Cardiac septum (tissue), 1 donor: Measurements from ENCODE around the gene FBXL22. TPM values are rescaled to one million over a fixed set of nuclear protein-coding genes. Genes with fewer than 3 reads are reported as not detected.
"Not testable (repeated sequence)": the region's sequence is repeated elsewhere in the genome, so short reads cannot be mapped to it uniquely, and the experiment has no call there.

Experiments used
- DNase-seq: peaks from one replicate; pipeline ENCODE4 v3.0.0-alpha.2; 2020; ENCODE audit warnings: low spot score
- intact Hi-C: fragments of 100-400 bp; cut with DNase I; formaldehyde crosslinking; loops from one replicate; pipeline ENCODE4 v1.14.0; 2022
- total RNA-seq: library from RNA; stranded (reverse); fragmentation: NEBNext Ultra II Directional; extraction: Animal tissue kit (Norgen Biotek cat#: 25700); gene quantifications from one replicate; pipeline ENCODE4 v1.2.1, GENCODE V29; 2021
- donor health status: DM: no; HTN: no; CAD: no.

The FBXL22 gene
- total RNA-seq, 1 donor from 2014 or later: 23.1 TPM

GRCh38 chr15:63606308-63606707 lies 9.1 kb downstream of the FBXL22 start:
- intact Hi-C loops: loop anchor here (10.0 kb wide), 1 partner anchor 312 kb away; no protein-coding TSS in a partner anchor
- DNase-seq: no peak

- DNase-seq: no peak
- intact Hi-C loops: loop anchor here (10.0 kb wide), 1 partner anchor 314 kb away; no protein-coding TSS in a partner anchor
These were observed 11.8 kb downstream of the FBXL22 start for GRCh38 chr15:63608989-63609388.

GRCh38 chr15:63609448-63609847 lies 12.3 kb downstream of the FBXL22 start:
- DNase-seq: no peak
- intact Hi-C loops: loop anchor here (10.0 kb wide), 1 partner anchor 315 kb away; no protein-coding TSS in a partner anchor

- DNase-seq: no peak
- intact Hi-C loops: no loop called here
These were observed 13.1 kb downstream of the FBXL22 start for GRCh38 chr15:63610209-63610841.

- intact Hi-C loops: no loop called here
- no peak for DNase-seq
These were observed 14.0 kb downstream of the FBXL22 start for GRCh38 chr15:63611177-63611576.

GRCh38 chr15:63612300-63612699 lies 15.1 kb downstream of the FBXL22 start:
- no peak for DNase-seq
- intact Hi-C loops: no loop called here

- DNase-seq: no peak
- intact Hi-C loops: no loop called here
These were observed 18.7 kb downstream of the FBXL22 start for GRCh38 chr15:63615935-63616334.

GRCh38 chr15:63617147-63617546 lies 20.0 kb downstream of the FBXL22 start:
- intact Hi-C loops, DNase-seq: not testable (repeated sequence)

- DNase-seq, intact Hi-C loops: not testable (repeated sequence)
These were observed 20.4 kb downstream of the FBXL22 start for GRCh38 chr15:63617627-63618026.

GRCh38 chr15:63620760-63621159 lies 23.6 kb downstream of the FBXL22 start:
- DNase-seq, intact Hi-C loops: not testable (repeated sequence)

GRCh38 chr15:63623232-63623969 lies 26.2 kb downstream of the FBXL22 start:
- intact Hi-C loops: no loop called here
- no peak for DNase-seq

- DNase-seq: no peak
- intact Hi-C loops: no loop called here
These were observed 29.8 kb downstream of the FBXL22 start for GRCh38 chr15:63626955-63627354.

GRCh38 chr15:63628123-63628822 lies 31.1 kb downstream of the FBXL22 start:
- intact Hi-C loops: no loop called here
- no peak for DNase-seq

- intact Hi-C loops: no loop called here
- DNase-seq: no peak
These were observed 33.0 kb downstream of the FBXL22 start for GRCh38 chr15:63630036-63630751.

- intact Hi-C loops: no loop called here
- no peak for DNase-seq
These were observed 36.1 kb downstream of the FBXL22 start for GRCh38 chr15:63633312-63633711.

GRCh38 chr15:63634154-63634553 lies 37.0 kb downstream of the FBXL22 start:
- no peak for DNase-seq
- intact Hi-C loops: no loop called here

GRCh38 chr15:63636518-63637061 lies 39.4 kb downstream of the FBXL22 start:
- DNase-seq: no peak
- intact Hi-C loops: no loop called here

- intact Hi-C loops: no loop called here
These were observed 41.7 kb downstream of the FBXL22 start for GRCh38 chr15:63638839-63639238.

GRCh38 chr15:63640146-63640545 lies 43.0 kb downstream of the FBXL22 start:
- intact Hi-C loops: no loop called here

More at GRCh38 chr15:63638839-63639238, 41.7 kb downstream of the FBXL22 start:
- no peak for DNase-seq

More at GRCh38 chr15:63640146-63640545, 43.0 kb downstream of the FBXL22 start:
- no peak for DNase-seq
